Myocyte (in vitro differentiated cells): ENCODE data around the gene DEPDC7. TPM values are rescaled to one million over a fixed set of nuclear protein-coding genes. Genes with fewer than 3 reads are reported as not detected.
"Not testable (repeated sequence)": the region's sequence is repeated elsewhere in the genome, so short reads cannot be mapped to it uniquely, and the experiment has no call there.

Experiments used
- DNase-seq: peaks from one replicate; pipeline ENCODE4 v3.0.0-alpha.2; 2012; ENCODE audit warnings: low read depth
- total RNA-seq: library from RNA; depleted of rRNA; stranded (reverse); fragments of >200 nt; gene quantifications from 2 replicates; pipeline ENCODE4 v1.2.3, GENCODE V29; 2014

Gene DEPDC7
- total RNA-seq, 1 donor from 2014 or later: 20.6 TPM

GRCh38 chr11:33021937-33022336 is 6.3 kb downstream of the DEPDC7 start:
- no peak for DNase-seq

- DNase-seq: no peak
Measured at GRCh38 chr11:33025339-33025722, 9.7 kb downstream of the DEPDC7 start.

GRCh38 chr11:33027233-33027632 is 11.6 kb downstream of the DEPDC7 start:
- DNase-seq: no peak

GRCh38 chr11:33027846-33028536 is 12.3 kb downstream of the DEPDC7 start:
- DNase-seq: no peak

GRCh38 chr11:33028537-33028914 is 12.8 kb downstream of the DEPDC7 start:
- no peak for DNase-seq

GRCh38 chr11:33029218-33029617 is 13.5 kb downstream of the DEPDC7 start:
- DNase-seq: not testable (repeated sequence)

GRCh38 chr11:33033493-33033892 is 17.8 kb downstream of the DEPDC7 start:
- no peak for DNase-seq

- DNase-seq: no peak
Measured at GRCh38 chr11:33035011-33035410, 19.3 kb downstream of the DEPDC7 start.

- DNase-seq: peak; percentile 95
Measured at GRCh38 chr11:33039274-33040032, 23.8 kb downstream of the DEPDC7 start, which contains the start of gene TCP11L1. TSS of gene TCP11L1 (plus strand) at chr11:33039572. CDS start at chr11:33043774, 4,202 bp downstream.

GRCh38 chr11:33040033-33040861 is 24.6 kb downstream of the DEPDC7 start:
- peak; percentile 52 for DNase-seq

- DNase-seq: no peak
Measured at GRCh38 chr11:33040862-33041453, 25.3 kb downstream of the DEPDC7 start.

- no peak for DNase-seq
Measured at GRCh38 chr11:33043221-33043830, 27.6 kb downstream of the DEPDC7 start.

- DNase-seq: peak; percentile 21
Measured at GRCh38 chr11:33044285-33044756, 28.6 kb downstream of the DEPDC7 start.

GRCh38 chr11:33045551-33046255 is 30.0 kb downstream of the DEPDC7 start:
- DNase-seq: peak; percentile 52

- DNase-seq: not testable (repeated sequence)
Measured at GRCh38 chr11:33048701-33049100, 33.0 kb downstream of the DEPDC7 start.

GRCh38 chr11:33049565-33050408 is 34.1 kb downstream of the DEPDC7 start:
- not testable (repeated sequence) for DNase-seq

- no peak for DNase-seq
Measured at GRCh38 chr11:33052231-33052630, 36.6 kb downstream of the DEPDC7 start.

GRCh38 chr11:33055375-33055774 is 39.7 kb downstream of the DEPDC7 start:
- no peak for DNase-seq

GRCh38 chr11:33057284-33057683 is 41.6 kb downstream of the DEPDC7 start:
- DNase-seq: no peak
